HepG2 (cell line): ENCODE data around the gene CLTA. TPM values are rescaled to one million over a fixed set of nuclear protein-coding genes. Genes with fewer than 3 reads are reported as not detected.

Experiments
- ATAC-seq: fragments of 200-7000 bp; cut with Tn5 transposase; 3 replicates; pipeline ENCODE4 v1.9.1; 2020; ENCODE audit warnings: mild to moderate bottlenecking, moderate library complexity
- BruUV-seq: library from RNA; stranded (reverse); fragments of 400-500 nt; replicated peaks from 2 replicates; lab custom pipeline; 2021; lab: Mats Ljungman, UMichigan
- CTCF ChIA-PET: fragments of 300-600 bp; formaldehyde crosslinking; extraction: SDS; loops from one replicate; lab custom pipeline; 2021; ENCODE audit warnings: low total read pairs, inconsistent platforms, low intra/inter-chr PET ratio; lab: Yijun Ruan, JAX
- POLR2A ChIA-PET: fragments of 350-600 bp; sonication (Branson Sonifier 250); formaldehyde crosslinking; loops from one replicate; lab custom pipeline; 2020; ENCODE audit warnings: antibody characterized with exemption, inconsistent platforms; lab: Yijun Ruan, JAX
- DNase-seq: peaks from one replicate; pipeline ENCODE4 v3.0.0-alpha.2; 2015; ENCODE audit warnings: low spot score
- FAIRE-seq: peaks from 3 replicates; lab custom pipeline; 2011; peaks lifted over from hg19 to GRCh38; lab: Jason Lieb, UNC
- H2AFZ ChIP-seq: one replicate; pipeline ENCODE4 v1.6.1; 2011; ENCODE audit warnings: low read length, inconsistent platforms
- H3K27ac ChIP-seq: fragments of 300-600 bp; 3 replicates; pipeline ENCODE4 v1.8.0; 2011; ENCODE audit warnings: mixed run types, mild to moderate bottlenecking, mixed read lengths, low read length, inconsistent platforms; ENCODE audit not compliant: insufficient read depth; ENCODE audit errors: extremely low read length
- H3K27me3 ChIP-seq, 2 experiments: fragments of 200-600 bp in 1 of 2; 2 replicates in 1 of 2; 3 replicates in 1 of 2; pipeline versions ENCODE4 v1.6.0 to v1.8.0; 2011; ENCODE audit warnings: low read length in 2 of 2, mild to moderate bottlenecking in 2 of 2, moderate library complexity in 2 of 2, inconsistent platforms in 1 of 2; ENCODE audit not compliant: insufficient read depth in 2 of 2, control insufficient read depth in 1 of 2
- H3K36me3 ChIP-seq, 2 experiments: fragments of 200-600 bp in 1 of 2; replicated peaks in 1 of 2; 2 replicates in 1 of 2; 3 replicates in 1 of 2; pipeline versions ENCODE4 v1.5.1 to v1.8.0; 2011; ENCODE audit warnings: low read length in 2 of 2, inconsistent platforms in 1 of 2; ENCODE audit not compliant: insufficient read depth in 2 of 2, control insufficient read depth in 1 of 2
- H3K4me1 ChIP-seq: 2 replicates; pipeline ENCODE4 v1.5.1; 2012; ENCODE audit warnings: low read length, inconsistent platforms; ENCODE audit not compliant: insufficient read depth
- H3K4me2 ChIP-seq: 2 replicates; pipeline ENCODE4 v1.6.0; 2011; ENCODE audit warnings: low read depth, low read length, inconsistent platforms
- H3K4me3 ChIP-seq, 3 experiments: fragments of 200-600 bp in 1 of 3; sonication (generic), shearing (Covaris generic) in 1 of 3; replicated peaks in 1 of 3; 2 replicates each; pipeline ENCODE4 v1.5.1; 2011 to 2016; ENCODE audit warnings: low read length in 3 of 3, inconsistent platforms in 2 of 3, low read depth in 2 of 3, mild to moderate bottlenecking in 2 of 3, control low read depth in 1 of 3, mixed read lengths in 1 of 3; ENCODE audit not compliant: insufficient read depth in 1 of 3
- H3K79me2 ChIP-seq: one replicate; pipeline ENCODE4 v1.6.1; 2011; ENCODE audit warnings: low read length, inconsistent platforms; ENCODE audit not compliant: insufficient read depth
- H3K9ac ChIP-seq: 2 replicates; pipeline ENCODE4 v1.6.0; 2011; ENCODE audit warnings: mild to moderate bottlenecking, low read depth, low read length, inconsistent platforms; ENCODE audit not compliant: insufficient read depth
- H3K9me3 ChIP-seq: 2 replicates; pipeline ENCODE4 v1.5.1; 2012; ENCODE audit warnings: mild to moderate bottlenecking, low read length
- H4K20me1 ChIP-seq: 2 replicates; pipeline ENCODE4 v1.6.0; 2011; ENCODE audit warnings: inconsistent platforms, mild to moderate bottlenecking, low read length, moderate library complexity; ENCODE audit not compliant: insufficient read depth
- E2F2 ChIP-seq: sonication (generic); formaldehyde crosslinking; IDR thresholded peaks from 2 replicates; pipeline ENCODE4 v1.4.0; 2020; ENCODE audit warnings: missing genetic modification reagents, borderline replicate concordance
- ETV5 ChIP-seq: IDR thresholded peaks from 2 replicates; pipeline ENCODE4 v1.6.1; 2018; ENCODE audit warnings: missing biosample characterization, missing genetic modification reagents, inconsistent platforms, borderline replicate concordance
- GABPB1 ChIP-seq: IDR thresholded peaks from 2 replicates; pipeline ENCODE4 v1.6.1; 2016; ENCODE audit warnings: mild to moderate bottlenecking, missing genetic modification reagents, moderate library complexity, missing compliant biosample characterization
- GLMP ChIP-seq: sonication (generic); formaldehyde crosslinking; IDR thresholded peaks from 2 replicates; pipeline ENCODE4 v1.9.0; 2021; ENCODE audit warnings: missing genetic modification reagents, mild to moderate bottlenecking, borderline replicate concordance
- MYC ChIP-seq: sonication (generic); formaldehyde crosslinking; IDR thresholded peaks from 2 replicates; pipeline ENCODE4 v1.9.0; 2021; ENCODE audit warnings: missing genetic modification reagents, borderline replicate concordance
- RCOR2 ChIP-seq: IDR thresholded peaks from 2 replicates; pipeline ENCODE4 v1.6.1; 2016; ENCODE audit warnings: missing biosample characterization, missing genetic modification reagents
- RFXAP ChIP-seq: sonication (generic); formaldehyde crosslinking; IDR thresholded peaks from 2 replicates; pipeline ENCODE4 v1.4.0; 2020; ENCODE audit warnings: missing genetic modification reagents, borderline replicate concordance
- SRY ChIP-seq: sonication (generic); formaldehyde crosslinking; IDR thresholded peaks from 2 replicates; pipeline ENCODE4 v1.8.0; 2022; ENCODE audit warnings: mild to moderate bottlenecking, missing genetic modification reagents
- ZBTB25 ChIP-seq: IDR thresholded peaks from 2 replicates; pipeline ENCODE4 v1.6.1; 2018; ENCODE audit warnings: missing genetic modification reagents
- ZNF230 ChIP-seq: sonication (generic); formaldehyde crosslinking; IDR thresholded peaks from 2 replicates; pipeline ENCODE4 v1.4.0; 2020; ENCODE audit warnings: mild to moderate bottlenecking, missing genetic modification reagents
- ZNF574 ChIP-seq: sonication (generic); formaldehyde crosslinking; IDR thresholded peaks from 2 replicates; pipeline ENCODE4 v1.4.0; 2020; ENCODE audit warnings: missing genetic modification reagents
- ZNF761 ChIP-seq: sonication (generic); formaldehyde crosslinking; conservative IDR thresholded peaks from 2 replicates; pipeline ENCODE4 v1.4.0; 2020; ENCODE audit warnings: mild to moderate bottlenecking, missing genetic modification reagents
- ZNF776 ChIP-seq: sonication (generic); formaldehyde crosslinking; IDR thresholded peaks from 2 replicates; pipeline ENCODE4 v1.4.0; 2020; ENCODE audit warnings: mild to moderate bottlenecking, missing genetic modification reagents
- ZNF800 ChIP-seq: sonication (generic); formaldehyde crosslinking; IDR thresholded peaks from 2 replicates; pipeline ENCODE4 v1.4.0; 2020; ENCODE audit warnings: missing genetic modification reagents
- ZSCAN25 ChIP-seq: sonication (generic); formaldehyde crosslinking; IDR thresholded peaks from 2 replicates; pipeline ENCODE4 v1.8.0; 2022; ENCODE audit warnings: mild to moderate bottlenecking, missing genetic modification reagents
- whole genome bisulfite sequencing: methylation state at CpG from one replicate; pipeline ENCODE4 v1.1.6; 2017; ENCODE audit warnings: low lambda C conversion rate; 5-methylcytosine and 5-hydroxymethylcytosine counted together
- in situ Hi-C: cut with HindIII; loops from 2 replicates; pipeline ENCODE4 v1.10.0; 2017; ENCODE audit warnings: low pct_unique_long_range_greater_than_20kb; ENCODE audit not compliant: extremely low pct_ligation_motif_present
- intact Hi-C: fragments of 100-400 bp; cut with micrococcal nuclease; formaldehyde crosslinking; loops from one replicate; pipeline ENCODE4 v1.10.0; 2022; ENCODE audit not compliant: unreplicated experiment
- polyA plus RNA-seq, 8 experiments: library from polyadenylated mRNA; depleted of rRNA in 3 of 8; stranded (reverse) in 7 of 8; unstranded in 1 of 8; fragments of >200 nt; fragmentation: Illumina TruSeq in 4 of 8; extraction: Trizol in 4 of 8; gene quantifications; 2 replicates each; pipeline versions ENCODE4 v1.2.1 to v1.2.3, GENCODE V29; 2011 to 2016; ENCODE audit warnings: low read depth in 4 of 8, missing spikeins in 1 of 8, mixed read lengths in 1 of 8; ENCODE audit not compliant: insufficient read depth in 1 of 8
- total RNA-seq, 5 experiments: library from RNA; depleted of rRNA; stranded (reverse); fragments of >200 nt; fragmentation: Illumina TruSeq; extraction: Trizol; gene quantifications; 2 replicates each; pipeline ENCODE4 v1.2.3, GENCODE V29; 2016; ENCODE audit warnings: low read depth in 1 of 5

Gene CLTA
- total and polyA plus RNA-seq, 2 of the 13 experiments (the other 11 are each of a cell fraction or from before 2014, with no cell fraction given) = 143 to 222 TPM

- peaks cover 9% of the 10 kb centered on the region; the same call in 1 of the 2 replicates for H3K4me1 ChIP-seq
- in situ Hi-C loops (no loop called here), intact Hi-C loops (no loop called here)
- DNase-seq (peak; percentile 54), ATAC-seq (peak; percentile 18; the same call in 2 of the 3 replicates), FAIRE-seq (no peak)
- no peaks in the 10 kb centered on the region for H3K36me3 ChIP-seq
- 0% methylated on average over 1 of the region's 9 CpGs for WGBS
- no peak overlapping the region for H2AFZ ChIP-seq
- H4K20me1 ChIP-seq = no peaks in the 10 kb centered on the region
- no peak overlapping the region for H3K27ac ChIP-seq
- H3K4me3 ChIP-seq = no peak overlapping the region
- no peaks in the 10 kb centered on the region for H3K79me2 ChIP-seq
- H3K27me3 ChIP-seq = peaks cover 1 to 12% of the 10 kb centered on the region in 2 experiments; a peak in 1 of 5 replicates
- no TSS peak for BruUV-seq
- ChIA-PET POLR2A (interaction anchor here (1.0 to 1.1 kb wide), 2 partner anchors 12 to 27 kb away, joined by 3 to 5 read pairs; partner anchors contain the start of gene CLTA), CTCF (interaction anchor here (3.8 kb wide), 1 partner anchor 60 kb away, joined by 40 read pairs; no protein-coding TSS in a partner anchor)
- no peaks in the 10 kb centered on the region for H3K9me3 ChIP-seq
- H3K9ac ChIP-seq = no peak overlapping the region
- peak overlapping the region; percentile 33; the same call in 1 of the 2 replicates for H3K4me2 ChIP-seq
- no peak for TF ChIP-seq ZSCAN25 (CRISPR knock-in tag)
- no peak for TF ChIP-seq ZNF761 (CRISPR knock-in tag)
- TF ChIP-seq ZNF776 = no peak
- no peak for TF ChIP-seq ZNF800
- TF ChIP-seq MYC (CRISPR knock-in tag) = no peak
- TF ChIP-seq ZNF574 (CRISPR knock-in tag) = no peak
- TF ChIP-seq ZBTB25 (CRISPR knock-in tag) = no peak
- TF ChIP-seq RCOR2 (CRISPR knock-in tag) = no peak
- no peak for TF ChIP-seq SRY (CRISPR knock-in tag)
- TF ChIP-seq GLMP (CRISPR knock-in tag) = no peak
- no peak for TF ChIP-seq ETV5
- no peak for TF ChIP-seq ZNF230 (CRISPR knock-in tag)
- TF ChIP-seq E2F2 (CRISPR knock-in tag) = no peak
- TF ChIP-seq RFXAP (CRISPR knock-in tag) = no peak
- no peak for TF ChIP-seq GABPB1 (CRISPR knock-in tag)
Measured at GRCh38 chr9:36163049-36163785, 27.5 kb upstream of the CLTA start.
